K562 (cell line): Measurements from ENCODE around the gene AKR1A1. TPM values are rescaled to one million over a fixed set of nuclear protein-coding genes. Genes with fewer than 3 reads are reported as not detected.

Experiments
- ATAC-seq: fragments of 200-7000 bp; cut with Tn5 transposase; 3 replicates; pipeline ENCODE4 v1.9.1; 2020; ENCODE audit warnings: moderate library complexity
- BruUV-seq: library from RNA; stranded (reverse); fragments of 400-500 nt; replicated peaks from 2 replicates; lab custom pipeline; 2021; lab: Mats Ljungman, UMichigan
- CTCF ChIA-PET: fragments of 300-600 bp; formaldehyde crosslinking; extraction: SDS; loops from one replicate; lab custom pipeline; 2021; ENCODE audit warnings: low intra/inter-chr PET ratio; lab: Yijun Ruan, JAX
- POLR2A ChIA-PET: fragments of 300-600, 350-650 bp; sonication (Branson Sonifier 250); formaldehyde crosslinking; extraction: SDS; loops from one replicate; lab custom pipeline; 2021; ENCODE audit warnings: antibody characterized with exemption, inconsistent platforms; lab: Yijun Ruan, JAX
- DNase-seq, 4 experiments: peaks; one replicate each; pipeline versions ENCODE4 v3.0.0 to v3.0.0-alpha.2; 2011 to 2018; ENCODE audit warnings: low spot score in 3 of 4, mixed read lengths in 3 of 4; ENCODE audit errors: extremely low read depth in 1 of 4
- FAIRE-seq: peaks from 2 replicates; lab custom pipeline; 2011; peaks lifted over from hg19 to GRCh38; lab: Jason Lieb, UNC
- H2AFZ ChIP-seq: 2 replicates; pipeline ENCODE4 v1.6.0; 2011; ENCODE audit warnings: low read depth, low read length, control low read depth, inconsistent platforms
- H3K27ac ChIP-seq: fragments of 200-600 bp; 3 replicates; pipeline ENCODE4 v1.8.0; 2011; ENCODE audit warnings: low read depth, mild to moderate bottlenecking, control low read depth, inconsistent platforms, low read length, moderate library complexity, mixed read lengths; ENCODE audit errors: extremely low read depth
- H3K27me3 ChIP-seq, 2 experiments: fragments of 300-600 bp in 1 of 2; 2 replicates in 1 of 2; 3 replicates in 1 of 2; pipeline versions ENCODE4 v1.6.0 to v1.8.0; 2011; ENCODE audit warnings: inconsistent platforms in 2 of 2, low read length in 2 of 2, mild to moderate bottlenecking in 1 of 2, mixed read lengths in 1 of 2, moderate library complexity in 1 of 2; ENCODE audit not compliant: control insufficient read depth in 2 of 2, insufficient read depth in 2 of 2
- H3K36me3 ChIP-seq: fragments of 300-600 bp; 3 replicates; pipeline ENCODE4 v1.8.0; 2011; ENCODE audit warnings: mild to moderate bottlenecking, low read length, inconsistent platforms; ENCODE audit not compliant: control insufficient read depth, insufficient read depth
- H3K4me1 ChIP-seq, 2 experiments: fragments of 200-600 bp in 1 of 2; replicated peaks in 1 of 2; 2 replicates in 1 of 2; 3 replicates in 1 of 2; pipeline versions ENCODE4 v1.5.1 to v1.8.0; 2011; ENCODE audit warnings: inconsistent platforms in 2 of 2, low read length in 2 of 2, mild to moderate bottlenecking in 1 of 2, mixed read lengths in 1 of 2, moderate library complexity in 1 of 2; ENCODE audit not compliant: control insufficient read depth in 2 of 2, insufficient read depth in 2 of 2
- H3K4me2 ChIP-seq: 2 replicates; pipeline ENCODE4 v1.6.1; 2011; ENCODE audit warnings: low read length, control low read depth, inconsistent platforms, mixed read lengths; ENCODE audit not compliant: insufficient read depth
- H3K4me3 ChIP-seq: fragments of 200-600 bp; sonication (generic), shearing (Covaris generic); 2 replicates; pipeline ENCODE4 v1.5.1; 2016; ENCODE audit warnings: control low read depth, inconsistent platforms
- H3K79me2 ChIP-seq: fragments of 200-600 bp; 3 replicates; pipeline ENCODE4 v1.8.0; 2011; ENCODE audit warnings: low read length, inconsistent platforms; ENCODE audit not compliant: control insufficient read depth, insufficient read depth
- H3K9ac ChIP-seq, 2 experiments: 2 replicates each; pipeline versions ENCODE4 v1.6.0 to v1.6.1; 2011; ENCODE audit warnings: low read depth in 2 of 2, low read length in 2 of 2, control low read depth in 1 of 2, inconsistent platforms in 1 of 2, mild to moderate bottlenecking in 1 of 2, mixed read lengths in 1 of 2; ENCODE audit not compliant: insufficient read depth in 1 of 2
- H3K9me1 ChIP-seq: one replicate; pipeline ENCODE4 v1.6.0; 2011; ENCODE audit warnings: inconsistent platforms, mild to moderate bottlenecking, low read length, moderate library complexity; ENCODE audit not compliant: control insufficient read depth, insufficient read depth
- H3K9me3 ChIP-seq: replicated peaks from 2 replicates; pipeline ENCODE4 v1.5.1; 2011; ENCODE audit warnings: low read depth, low read length, inconsistent platforms; ENCODE audit not compliant: control insufficient read depth, insufficient read depth
- H4K20me1 ChIP-seq: replicated peaks from 2 replicates; pipeline ENCODE4 v1.6.1; 2011; ENCODE audit warnings: low read length, inconsistent platforms, mixed read lengths; ENCODE audit not compliant: control insufficient read depth, insufficient read depth
- ARID1B ChIP-seq: fragments of 450-650 bp; IDR thresholded peaks from 2 replicates; pipeline ENCODE4 v1.6.1; 2016; ENCODE audit warnings: antibody characterized with exemption, mild to moderate bottlenecking, inconsistent platforms
- EP300 ChIP-seq: IDR thresholded peaks from 2 replicates; pipeline ENCODE4 v1.6.1; 2012; ENCODE audit warnings: low read length, improper control_type of control experiment
- ETV5 ChIP-seq: sonication (generic); formaldehyde crosslinking; IDR thresholded peaks from 2 replicates; pipeline ENCODE4 v1.4.0; 2020; ENCODE audit warnings: low read depth, mild to moderate bottlenecking, missing genetic modification reagents
- KDM1A ChIP-seq, 2 experiments: fragments of 450-650 bp; IDR thresholded peaks; 2 replicates each; pipeline ENCODE4 v1.6.1; 2016; ENCODE audit warnings: mild to moderate bottlenecking in 2 of 2
- ZSCAN29 ChIP-seq: fragments of 450-650 bp; IDR thresholded peaks from 2 replicates; pipeline ENCODE4 v1.6.1; 2017
- WGBS: fragments of 100-300 bp; shearing (Covaris generic); methylation state at CpG from one replicate; pipeline ENCODE4 v1.1.6; 2016; ENCODE audit warnings: low coverage, mixed read lengths; ENCODE audit not compliant: insufficient coverage; ENCODE audit errors: missing lambda C conversion rate; 5-methylcytosine and 5-hydroxymethylcytosine counted together
- in situ Hi-C: fragments of 300-500 bp; cut with MboI; formaldehyde crosslinking; loops from 4 replicates; pipeline ENCODE4 v1.15.0; 2018; ENCODE audit warnings: inconsistent platforms, mixed read lengths
- intact Hi-C: fragments of 100-400 bp; cut with micrococcal nuclease; formaldehyde crosslinking; loops from 2 replicates; pipeline ENCODE4 v1.14.2; 2022
- polyA plus RNA-seq, 8 experiments: library from polyadenylated mRNA; depleted of rRNA in 4 of 8; stranded (reverse) in 5 of 8; unstranded in 3 of 8; fragments of >200 nt; fragmentation: Nextera tagmentation in 2 of 8; fragmentation: Illumina TruSeq in 1 of 8; extraction: Ambion mirVana in 2 of 8; extraction: Trizol in 1 of 8; gene quantifications; 2 replicates each; pipeline versions ENCODE4 v1.2.1 to v1.2.3, GENCODE V29; 2011 to 2014; ENCODE audit warnings: inconsistent platforms in 1 of 8, missing spikeins in 1 of 8
- total RNA-seq, 7 experiments: library from RNA; depleted of rRNA in 6 of 7; stranded (reverse); fragments of >200 nt in 6 of 7; fragmentation: Illumina TruSeq in 2 of 7; extraction: Trizol in 2 of 7; gene quantifications; 2 replicates each; pipeline versions ENCODE4 v1.2.1 to v1.2.3, GENCODE V29; 2011 to 2021; ENCODE audit warnings: low replicate concordance in 1 of 7

AKR1A1 gene
- total and polyA plus RNA-seq, 9 of the 15 experiments (the other 6 are each of a cell fraction or from before 2014, with no cell fraction given) = 68.6 to 211 (median 132) TPM

DNA sequence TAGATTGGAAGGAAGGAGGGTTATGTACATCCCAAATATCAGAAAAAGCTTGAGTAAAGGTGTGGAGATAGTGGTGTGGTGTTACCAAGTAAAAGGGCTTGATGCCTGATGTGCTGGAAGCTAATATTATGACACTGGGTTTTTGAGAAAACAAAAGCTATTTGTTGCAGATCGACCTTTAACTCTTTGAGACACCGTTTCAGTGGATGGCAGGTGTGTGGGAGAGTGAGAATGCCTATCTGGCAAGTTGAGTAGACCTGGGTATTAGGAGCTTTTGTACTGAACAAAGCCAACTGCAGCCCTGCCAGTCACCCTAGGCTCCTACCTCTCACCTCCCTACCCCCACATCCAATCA lies 49.1 kb upstream of the AKR1A1 start:
- in situ Hi-C loops = no loop called here
- intact Hi-C loops = no loop called here
- TF ChIP-seq EP300 (no peak), ETV5 (CRISPR knock-in tag) (0 out of 2 replicates have a peak, but pooled peaks have one; percentile 15), ARID1B (no peak)
- CTCF ChIA-PET = no interaction called here
- no peak for DNase-seq
- no peaks in the 10 kb centered on the region for H3K9me3 ChIP-seq
- no peak for ATAC-seq
- peak overlapping the region; percentile 75 to 85; a peak in 3 of 4 replicates for H3K9ac ChIP-seq
- no peaks in the 10 kb centered on the region for H3K27me3 ChIP-seq
- H3K4me1 ChIP-seq = peaks cover 18 to 19% of the 10 kb centered on the region in 2 experiments; a peak in 4 of 5 replicates
- WGBS = 10% methylated on average over 2 of the region's 2 CpGs
- peaks cover 31% of the 10 kb centered on the region for H3K36me3 ChIP-seq
- FAIRE-seq = no peak
- BruUV-seq = no TSS peak
- POLR2A ChIA-PET = interaction anchor here (0.6 to 5.8 kb wide), 7 partner anchors 9 to 780 kb away, joined by 3 to 79 read pairs (median 4); partner anchors contain the start of genes AKR1A1 and PRDX1
- no peaks in the 10 kb centered on the region for H3K9me1 ChIP-seq
- H4K20me1 ChIP-seq = no peaks in the 10 kb centered on the region
- peaks cover 31% of the 10 kb centered on the region for H3K79me2 ChIP-seq
- no peak overlapping the region; the same call in 1 of the 2 replicates for H2AFZ ChIP-seq
- H3K4me3 ChIP-seq = peak overlapping the region; percentile 44
- H3K27ac ChIP-seq = no peak overlapping the region; the same call in 2 of the 3 replicates
- H3K4me2 ChIP-seq = peak overlapping the region; percentile 96

DNA sequence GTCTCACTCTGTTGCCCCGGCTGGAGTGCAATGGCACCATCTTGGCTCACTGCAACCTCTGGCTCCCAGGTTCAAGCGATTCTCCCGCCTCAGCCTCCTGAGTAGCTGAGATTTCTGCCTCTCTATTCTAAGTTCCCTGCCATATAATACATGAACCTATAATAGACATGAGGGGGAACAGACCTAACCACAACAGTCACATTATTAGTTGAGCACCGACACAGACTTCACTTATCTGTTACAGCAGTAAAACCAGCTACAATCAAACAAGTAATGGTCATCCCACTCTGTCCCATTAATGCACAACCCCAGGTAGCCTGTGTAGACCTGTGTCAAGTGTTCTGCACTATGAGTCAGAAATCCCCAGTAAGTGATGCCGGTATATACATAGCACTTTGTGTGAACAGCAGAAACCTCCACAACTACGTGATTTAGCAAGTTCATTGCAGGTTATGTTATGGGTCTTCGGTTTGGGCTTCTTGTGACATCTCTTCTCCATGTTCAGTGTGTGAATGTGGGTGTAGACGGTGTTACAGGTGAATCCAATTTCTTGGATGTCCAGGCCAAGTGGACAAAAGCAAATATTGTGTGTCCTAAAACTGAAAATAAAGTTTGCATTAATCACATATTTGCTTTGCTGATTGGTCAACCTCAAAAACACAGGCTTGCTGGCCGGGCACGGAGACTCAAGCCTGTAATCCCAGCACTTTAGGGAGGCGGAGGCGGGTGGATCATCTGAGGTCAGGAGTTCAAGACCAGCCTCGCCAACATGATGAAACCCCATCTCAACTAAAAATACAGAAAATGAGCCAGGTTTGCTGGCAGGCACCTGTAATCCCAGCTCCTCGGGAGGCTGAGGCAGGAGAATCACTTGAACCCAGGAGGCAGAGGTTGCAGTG lies 46.9 kb upstream of the AKR1A1 start:
- in situ Hi-C loops (no loop called here), intact Hi-C loops (no loop called here)
- no peak for ATAC-seq
- ChIA-PET POLR2A (interaction anchor here (1.7 to 5.8 kb wide), 2 partner anchors 17 to 18 kb away, joined by 12 to 79 read pairs; partner anchors contain the start of gene PRDX1), CTCF (no interaction called here)
- peaks cover 48% of the 10 kb centered on the region for H3K36me3 ChIP-seq
- no peaks in the 10 kb centered on the region for H3K27me3 ChIP-seq
- no peaks in the 10 kb centered on the region for H3K9me1 ChIP-seq
- H3K9me3 ChIP-seq = no peaks in the 10 kb centered on the region
- H3K27ac ChIP-seq = no peak overlapping the region
- no peak overlapping the region for H3K4me2 ChIP-seq
- no peak overlapping the region for H2AFZ ChIP-seq
- FAIRE-seq = no peak
- peaks cover 15 to 18% of the 10 kb centered on the region in 2 experiments; a peak in 4 of 5 replicates for H3K4me1 ChIP-seq
- BruUV-seq = no TSS peak
- H3K9ac ChIP-seq = no peak overlapping the region
- H3K4me3 ChIP-seq = no peak overlapping the region
- H4K20me1 ChIP-seq = no peaks in the 10 kb centered on the region
- H3K79me2 ChIP-seq = peaks cover 31% of the 10 kb centered on the region
- no peak for TF ChIP-seq KDM1A (IDR thresholded peaks at IDR 0.05)
- TF ChIP-seq ZSCAN29 = 0 out of 2 replicates have a peak, but pooled peaks have one; percentile 34
- no peak for DNase-seq
- WGBS = 91% methylated on average over 14 of the region's 14 CpGs
